GM12878 (cell line): Measurements from ENCODE around the gene NSG1. TPM values are rescaled to one million over a fixed set of nuclear protein-coding genes. Genes with fewer than 3 reads are reported as not detected.

Source experiments
- ATAC-seq: fragments of 200-7000 bp; cut with Tn5 transposase; 3 replicates; pipeline ENCODE4 v1.9.1; 2020; ENCODE audit warnings: mild to moderate bottlenecking, moderate library complexity
- BruUV-seq: library from RNA; stranded (reverse); fragments of 400-500 nt; replicated peaks from 2 replicates; lab custom pipeline; 2021; lab: Mats Ljungman, UMichigan
- CTCF ChIA-PET: fragments of 300-600 bp; sonication (Branson Sonifier 250); formaldehyde crosslinking; extraction: SDS; loops from one replicate; lab custom pipeline; 2021; ENCODE audit warnings: inconsistent platforms; lab: Yijun Ruan, JAX
- POLR2A ChIA-PET: fragments of 350-600 bp; formaldehyde crosslinking; extraction: SDS; loops from one replicate; lab custom pipeline; 2021; ENCODE audit warnings: inconsistent platforms; lab: Charles Lee
- RAD21 ChIA-PET: fragments of 300-600 bp; sonication (Branson Sonifier 250); formaldehyde crosslinking; loops from one replicate; lab custom pipeline; 2023; ENCODE audit warnings: antibody characterized with exemption; ENCODE audit not compliant: unreplicated experiment; lab: Charles Lee
- SMC1A ChIA-PET: fragments of 300-600 bp; sonication (Branson Sonifier 250); formaldehyde crosslinking; loops from one replicate; lab custom pipeline; 2023; ENCODE audit not compliant: unreplicated experiment, uncharacterized antibody; lab: Charles Lee
- DNase-seq: peaks from one replicate; pipeline ENCODE4 v3.0.0-alpha.2; 2011; ENCODE audit warnings: low read depth, low spot score
- FAIRE-seq: peaks from 3 replicates; lab custom pipeline; 2011; peaks lifted over from hg19 to GRCh38; lab: Jason Lieb, UNC
- H2AFZ ChIP-seq: 2 replicates; pipeline ENCODE4 v1.6.0; 2011; ENCODE audit warnings: low read depth, low read length, control low read depth; ENCODE audit not compliant: control insufficient read depth
- H3K27ac ChIP-seq: 2 replicates; pipeline ENCODE4 v1.5.1; 2011; ENCODE audit warnings: control low read depth; ENCODE audit not compliant: control insufficient read depth, insufficient read depth
- H3K27me3 ChIP-seq, 2 experiments: replicated peaks in 1 of 2; 2 replicates each; pipeline versions ENCODE4 v1.6.0 to v1.6.1; 2011; ENCODE audit warnings: low read length in 1 of 2; ENCODE audit not compliant: control insufficient read depth in 2 of 2, insufficient read depth in 2 of 2
- H3K36me3 ChIP-seq, 2 experiments: 2 replicates each; pipeline ENCODE4 v1.5.1; 2011; ENCODE audit warnings: low read length in 1 of 2; ENCODE audit not compliant: control insufficient read depth in 2 of 2, insufficient read depth in 2 of 2
- H3K4me1 ChIP-seq: 2 replicates; pipeline ENCODE4 v1.6.1; 2011; ENCODE audit warnings: mild to moderate bottlenecking, low read length, moderate library complexity, mixed read lengths; ENCODE audit not compliant: control insufficient read depth, insufficient read depth
- H3K4me2 ChIP-seq: 2 replicates; pipeline ENCODE4 v1.6.0; 2011; ENCODE audit warnings: control low read depth; ENCODE audit not compliant: control insufficient read depth, insufficient read depth
- H3K4me3 ChIP-seq: fragments of 200-600 bp; sonication (generic); 2 replicates; pipeline ENCODE4 v1.5.1; 2016
- H3K79me2 ChIP-seq: 2 replicates; pipeline ENCODE4 v1.6.0; 2011; ENCODE audit warnings: low read length; ENCODE audit not compliant: control insufficient read depth, insufficient read depth
- H3K9ac ChIP-seq: 2 replicates; pipeline ENCODE4 v1.8.0; 2011; ENCODE audit warnings: low read length, control low read depth, mixed read lengths; ENCODE audit not compliant: control insufficient read depth, insufficient read depth
- H3K9me3 ChIP-seq: replicated peaks from 3 replicates; pipeline ENCODE4 v1.5.1; 2011; ENCODE audit warnings: mild to moderate bottlenecking, low read length; ENCODE audit not compliant: control insufficient read depth, insufficient read depth
- H4K20me1 ChIP-seq: 2 replicates; pipeline ENCODE4 v1.6.0; 2011; ENCODE audit not compliant: control insufficient read depth, insufficient read depth
- CHD1 ChIP-seq: IDR thresholded peaks from 2 replicates; pipeline ENCODE4 v1.6.1; 2012; ENCODE audit warnings: low read depth, low read length, improper control_type of control experiment
- ELK1 ChIP-seq: IDR thresholded peaks from 2 replicates; pipeline ENCODE4 v1.6.1; 2012; ENCODE audit warnings: low read depth, low read length, improper control_type of control experiment
- HSF1 ChIP-seq: fragments of 150-350 bp; IDR thresholded peaks from 2 replicates; pipeline ENCODE4 v1.6.1; 2014; ENCODE audit warnings: mild to moderate bottlenecking, low read depth, low read length
- KDM1A ChIP-seq: fragments of 200-600 bp; sonication (generic); IDR thresholded peaks from 2 replicates; pipeline ENCODE4 v1.6.1; 2016; ENCODE audit warnings: borderline replicate concordance
- MAX ChIP-seq: IDR thresholded peaks from 2 replicates; pipeline ENCODE4 v1.6.1; 2012; ENCODE audit warnings: low read depth, low read length, improper control_type of control experiment
- MEF2A ChIP-seq: IDR thresholded peaks from 2 replicates; pipeline ENCODE4 v1.6.1; 2011; ENCODE audit warnings: low read depth, mild to moderate bottlenecking, low read length, moderate library complexity; ENCODE audit not compliant: insufficient read depth
- MXI1 ChIP-seq: fragments of 150-350 bp; IDR thresholded peaks from 2 replicates; pipeline ENCODE4 v1.6.1; 2011; ENCODE audit warnings: low read depth, mild to moderate bottlenecking, inconsistent platforms, low read length, improper control_type of control experiment
- NFIC ChIP-seq: IDR thresholded peaks from 2 replicates; pipeline ENCODE4 v1.6.1; 2012; ENCODE audit warnings: low read depth, mild to moderate bottlenecking, inconsistent platforms, low read length, moderate library complexity
- POU2F2 ChIP-seq: IDR thresholded peaks from 3 replicates; pipeline ENCODE4 v1.6.1; 2011; ENCODE audit warnings: low read depth, mild to moderate bottlenecking, low read length, borderline replicate concordance
- RBBP5 ChIP-seq: fragments of 200-600 bp; sonication (generic); conservative IDR thresholded peaks from 2 replicates; pipeline ENCODE4 v1.6.1; 2016
- YBX1 ChIP-seq: fragments of 450-650 bp; IDR thresholded peaks from 2 replicates; pipeline ENCODE4 v1.6.1; 2016; ENCODE audit warnings: antibody characterized with exemption
- ZNF384 ChIP-seq: IDR thresholded peaks from 2 replicates; pipeline ENCODE4 v1.6.1; 2012; ENCODE audit warnings: low read depth, mild to moderate bottlenecking, low read length, improper control_type of control experiment, borderline replicate concordance
- ZNF592 ChIP-seq: fragments of 450-650 bp; IDR thresholded peaks from 2 replicates; pipeline ENCODE4 v1.6.1; 2017; ENCODE audit warnings: mild to moderate bottlenecking, moderate library complexity
- WGBS: methylation state at CpG from one replicate; pipeline ENCODE4 v1.1.6; 2016; ENCODE audit warnings: low lambda C conversion rate; ENCODE audit not compliant: insufficient replicate concordance, insufficient coverage; ENCODE audit errors: missing lambda C conversion rate; 5-methylcytosine and 5-hydroxymethylcytosine counted together
- in situ Hi-C: fragments of 300-500 bp; cut with MboI; formaldehyde crosslinking; loops from 9 replicates; pipeline ENCODE4 v1.14.3; 2018; ENCODE audit warnings: mixed read lengths
- intact Hi-C: fragments of 100-400 bp; cut with micrococcal nuclease; formaldehyde crosslinking; loops from one replicate; pipeline ENCODE4 v1.14.2; 2022; ENCODE audit not compliant: unreplicated experiment
- polyA plus RNA-seq, 11 experiments: library from polyadenylated mRNA; depleted of rRNA in 4 of 11; unstranded in 6 of 11; stranded (reverse) in 5 of 11; fragments of >200 nt; fragmentation: Nextera tagmentation in 4 of 11; fragmentation: Illumina TruSeq in 1 of 11; extraction: Ambion mirVana in 4 of 11; extraction: Trizol in 1 of 11; gene quantifications; 1 replicate in 1 of 11; 2 replicates in 10 of 11; pipeline versions ENCODE4 v1.2.1 to v1.2.3, GENCODE V29; 2011 to 2016; ENCODE audit warnings: inconsistent platforms in 2 of 11, missing spikeins in 2 of 11, low read depth in 1 of 11
- total RNA-seq, 4 experiments: library from RNA; depleted of rRNA in 3 of 4; stranded (reverse); fragments of >200 nt in 3 of 4; fragmentation: Illumina TruSeq in 1 of 4; extraction: Trizol in 1 of 4; gene quantifications; 2 replicates each; pipeline versions ENCODE4 v1.2.1 to v1.2.3, GENCODE V29; 2013 to 2021

Gene NSG1
- total and polyA plus RNA-seq, 10 of the 15 experiments (the other 5 are each of a cell fraction or from before 2014, with no cell fraction given) = 0.03 to 0.19 (median 0.10) TPM; not detected in 5

GRCh38 chr4:4402966-4403365 is 16.1 kb downstream of the NSG1 start:
- no peak for FAIRE-seq
- ChIA-PET CTCF (no interaction called here), SMC1A (no interaction called here), RAD21 (no interaction called here), POLR2A (no interaction called here)
- H3K4me2 ChIP-seq = no peak overlapping the region
- H3K36me3 ChIP-seq = no peaks in the 10 kb centered on the region
- in situ Hi-C loops (no loop called here), intact Hi-C loops (no loop called here)
- H4K20me1 ChIP-seq = no peaks in the 10 kb centered on the region
- no TSS peak for BruUV-seq
- 42% methylated on average over 13 of the region's 13 CpGs for WGBS
- no peaks in the 10 kb centered on the region for H3K27me3 ChIP-seq
- H3K4me1 ChIP-seq = no peaks in the 10 kb centered on the region
- no peaks in the 10 kb centered on the region for H3K79me2 ChIP-seq
- no peak overlapping the region for H3K4me3 ChIP-seq
- no peaks in the 10 kb centered on the region for H3K9me3 ChIP-seq
- no peak overlapping the region for H3K9ac ChIP-seq
- ATAC-seq = no peak
- no peak overlapping the region for H3K27ac ChIP-seq
- no peak for DNase-seq
- H2AFZ ChIP-seq = no peak overlapping the region
- TF ChIP-seq KDM1A = no peak
- TF ChIP-seq MEF2A = no peak
- TF ChIP-seq YBX1 = no peak
- no peak for TF ChIP-seq ELK1
- no peak for TF ChIP-seq ZNF592
- TF ChIP-seq RBBP5 = no peak
- no peak for TF ChIP-seq MXI1
- TF ChIP-seq HSF1 = no peak
- no peak for TF ChIP-seq CHD1
- no peak for TF ChIP-seq ZNF384
- TF ChIP-seq MAX = no peak
- no peak for TF ChIP-seq POU2F2
- TF ChIP-seq NFIC = no peak
